Measurements from ENCODE around the gene MVB12B.
A peak's percentile ranks its signal among the peaks of the same experiment; 100 is the strongest.
"Not testable (repeated sequence)": the region's sequence is repeated elsewhere in the genome, so short reads cannot be mapped to it uniquely, and the experiment has no call there.

Gene MVB12B

GRCh38 chr9:126326228-126327005, at the start of gene MVB12B:
Gene MVB12B (plus strand): TSS chr9:126326829. CDS start chr9:126326930, 101 bp downstream.
- peak; percentile 30 for DNase-seq (ENCODE audit: low read depth)

GRCh38 chr9:126283799-126284465, 42.7 kb upstream of the MVB12B start:
- no peak for DNase-seq (ENCODE audit: low read depth)

GRCh38 chr9:126285652-126286051, 41.0 kb upstream of the MVB12B start:
- DNase-seq (ENCODE audit: low read depth): not testable (repeated sequence)

GRCh38 chr9:126287166-126287866, 39.3 kb upstream of the MVB12B start:
- DNase-seq (ENCODE audit: low read depth): no peak

- DNase-seq (ENCODE audit: low read depth): no peak
Measured at GRCh38 chr9:126290871-126291270, 35.8 kb upstream of the MVB12B start.

GRCh38 chr9:126291925-126292324, 34.7 kb upstream of the MVB12B start:
- no peak for DNase-seq (ENCODE audit: low read depth)

GRCh38 chr9:126292736-126293521, 33.7 kb upstream of the MVB12B start:
- no peak for DNase-seq (ENCODE audit: low read depth)

- no peak for DNase-seq (ENCODE audit: low read depth)
Measured at GRCh38 chr9:126293522-126293889, 33.1 kb upstream of the MVB12B start.

GRCh38 chr9:126294331-126295081, 32.1 kb upstream of the MVB12B start:
- no peak for DNase-seq (ENCODE audit: low read depth)

GRCh38 chr9:126295082-126295477, 31.5 kb upstream of the MVB12B start:
- no peak for DNase-seq (ENCODE audit: low read depth)

GRCh38 chr9:126295516-126295915, 31.1 kb upstream of the MVB12B start:
- DNase-seq (ENCODE audit: low read depth): no peak

GRCh38 chr9:126295936-126296600, 30.6 kb upstream of the MVB12B start:
- no peak for DNase-seq (ENCODE audit: low read depth)

- DNase-seq (ENCODE audit: low read depth): no peak
Measured at GRCh38 chr9:126296687-126297086, 29.9 kb upstream of the MVB12B start.

- no peak for DNase-seq (ENCODE audit: low read depth)
Measured at GRCh38 chr9:126297661-126298060, 29.0 kb upstream of the MVB12B start.

GRCh38 chr9:126298063-126298801, 28.4 kb upstream of the MVB12B start:
- DNase-seq (ENCODE audit: low read depth): no peak

GRCh38 chr9:126299706-126300276, 26.8 kb upstream of the MVB12B start:
- no peak for DNase-seq (ENCODE audit: low read depth)

GRCh38 chr9:126301196-126301595, 25.4 kb upstream of the MVB12B start:
- DNase-seq (ENCODE audit: low read depth): no peak

GRCh38 chr9:126301985-126302603, 24.5 kb upstream of the MVB12B start:
- DNase-seq (ENCODE audit: low read depth): peak; percentile 35

- no peak for DNase-seq (ENCODE audit: low read depth)
Measured at GRCh38 chr9:126302730-126303129, 23.9 kb upstream of the MVB12B start.

All from activated T-cell treated with anti-CD3 and anti-CD28 coated beads for 1 hour (primary cell).